HG03066 (cell line): Measurements from ENCODE around the gene UBAC1.

Experiments used
- ATAC-seq: cut with Tn5 transposase; IDR thresholded peaks from one replicate; pipeline ENCODE4 v1.9.1; 2021; ENCODE audit warnings: low read depth; ENCODE audit not compliant: unreplicated experiment

UBAC1 gene

DNA sequence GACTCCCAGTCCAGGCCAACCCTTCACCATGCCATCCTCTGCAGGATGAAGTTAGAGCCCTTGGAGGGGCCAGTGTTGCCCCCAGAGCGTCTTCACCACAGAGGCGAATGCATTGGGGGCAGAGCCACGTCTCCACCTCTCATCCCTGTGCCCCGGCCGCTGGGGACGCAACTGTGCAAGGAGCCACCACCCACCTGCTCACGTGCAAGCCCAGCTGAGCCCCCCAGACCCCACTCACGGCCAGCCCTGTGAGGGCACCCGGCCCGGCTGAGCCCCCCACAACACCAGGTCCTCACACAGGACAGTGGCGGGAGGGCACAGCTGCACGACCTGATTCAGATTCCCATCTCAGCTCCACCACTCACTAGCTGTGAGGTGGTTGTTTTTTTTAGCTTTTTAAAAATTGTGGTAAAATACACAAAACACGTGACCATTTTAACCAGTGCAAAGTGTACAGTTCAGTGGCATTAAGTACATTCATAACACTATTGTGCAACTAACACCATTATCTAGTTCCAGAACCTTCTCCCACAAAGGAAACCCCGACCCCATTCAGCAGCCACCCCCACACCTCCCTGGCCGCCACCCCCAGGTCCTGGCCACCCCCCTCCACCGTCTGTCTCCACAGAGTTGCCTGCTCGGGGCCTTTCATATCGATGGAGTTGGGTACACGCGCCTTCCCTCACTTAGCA is 33.5 kb upstream of the UBAC1 start:
- no peak for ATAC-seq

DNA sequence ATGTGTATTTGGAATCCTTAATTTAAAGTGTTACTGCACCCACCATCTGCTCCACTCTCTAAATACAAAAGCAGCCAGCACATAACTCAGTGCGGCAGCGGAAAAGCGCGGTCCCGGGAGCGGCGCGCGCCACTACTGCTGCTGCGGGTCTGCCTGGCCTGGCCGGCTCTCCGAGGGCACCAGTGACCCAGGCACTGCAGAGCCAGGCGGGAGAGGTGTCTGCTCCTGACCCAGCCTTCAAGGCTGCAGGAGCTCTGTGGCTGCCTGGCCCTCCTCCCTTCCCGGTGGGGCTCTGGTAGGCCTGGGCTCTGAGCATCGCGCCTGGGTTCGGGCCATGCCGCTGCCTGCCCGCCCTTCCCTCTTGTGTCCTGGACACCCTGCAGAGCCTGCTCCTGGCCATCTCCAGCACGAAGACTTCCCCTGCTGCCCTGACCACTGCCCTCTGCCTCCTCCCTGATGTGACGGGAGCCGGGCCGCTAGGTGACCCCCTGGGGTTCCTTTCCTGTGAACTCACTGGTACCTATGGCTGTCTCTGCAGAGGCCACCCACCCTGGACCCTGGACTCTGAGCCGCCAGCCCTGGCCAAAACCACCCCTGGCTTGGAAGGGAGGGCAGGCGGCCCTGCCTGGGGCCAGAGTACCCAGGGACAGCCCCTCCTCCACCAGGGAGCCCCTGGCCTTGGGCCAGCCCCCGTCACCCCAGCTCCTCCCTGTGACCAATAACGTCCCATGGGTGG is 32.8 kb upstream of the UBAC1 start:
- no peak for ATAC-seq

DNA sequence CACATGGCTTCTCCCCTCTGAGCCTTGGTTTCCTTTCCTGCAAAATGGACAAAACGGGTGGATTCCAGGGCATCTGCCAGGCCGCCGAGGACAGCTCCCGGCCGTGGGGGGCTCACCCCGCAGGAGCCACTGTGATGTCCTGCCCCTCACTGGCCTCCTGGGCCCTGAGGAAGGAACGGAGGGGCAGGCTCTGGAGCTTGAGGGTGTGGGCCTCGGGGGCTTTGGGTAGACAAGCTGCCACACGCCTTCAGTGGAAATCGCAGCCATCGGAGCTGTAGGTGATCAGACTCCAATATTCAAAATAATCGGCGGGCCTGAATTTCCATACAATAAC is 32.2 kb upstream of the UBAC1 start:
- ATAC-seq, result no peak

DNA sequence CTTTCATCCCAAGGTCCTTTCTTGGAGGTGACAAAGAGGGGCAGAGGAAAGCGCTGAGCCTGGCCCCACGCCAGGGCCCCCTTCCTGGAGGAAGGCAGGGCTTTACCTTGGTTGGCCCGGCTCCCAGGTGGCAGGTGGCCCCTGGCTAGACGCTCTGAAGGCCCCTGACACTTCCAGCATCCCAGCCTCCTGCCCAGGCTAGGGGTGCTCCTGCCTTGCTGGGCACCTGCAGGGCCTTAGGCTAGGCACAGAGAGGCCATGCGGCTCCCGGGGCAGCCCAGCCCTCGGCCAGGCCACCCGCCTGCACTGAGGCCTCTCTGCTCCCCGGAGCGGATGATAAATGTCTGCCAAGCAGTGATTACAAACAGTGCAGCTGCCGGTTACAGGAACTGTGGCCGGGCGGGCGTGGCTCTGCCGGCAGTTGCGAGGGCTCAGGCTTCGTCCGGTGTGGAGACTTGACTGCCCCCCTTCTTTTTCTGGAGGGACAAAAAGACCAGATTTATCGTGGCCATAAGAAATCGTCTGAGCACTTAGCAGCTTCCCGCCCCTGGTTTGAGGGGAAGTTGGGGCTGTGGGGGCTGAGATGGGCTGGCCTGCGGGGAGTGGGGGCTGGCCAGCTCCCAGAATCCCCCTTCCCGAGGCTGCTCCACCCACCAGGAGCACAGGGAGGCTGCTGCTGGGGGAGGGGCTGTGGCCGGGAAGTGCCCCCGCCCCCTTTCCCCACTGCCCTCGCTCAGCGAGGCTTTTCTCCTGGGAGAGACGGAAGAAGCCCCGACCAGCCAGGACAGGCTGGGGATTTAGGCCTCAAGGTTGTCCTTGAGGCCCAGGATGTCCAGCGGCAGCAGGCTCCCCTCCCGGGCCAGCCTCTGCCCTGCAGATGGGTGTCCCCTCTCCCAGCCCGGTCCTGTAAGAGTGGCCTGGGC is 31.6 kb upstream of the UBAC1 start:
- no peak for ATAC-seq

DNA sequence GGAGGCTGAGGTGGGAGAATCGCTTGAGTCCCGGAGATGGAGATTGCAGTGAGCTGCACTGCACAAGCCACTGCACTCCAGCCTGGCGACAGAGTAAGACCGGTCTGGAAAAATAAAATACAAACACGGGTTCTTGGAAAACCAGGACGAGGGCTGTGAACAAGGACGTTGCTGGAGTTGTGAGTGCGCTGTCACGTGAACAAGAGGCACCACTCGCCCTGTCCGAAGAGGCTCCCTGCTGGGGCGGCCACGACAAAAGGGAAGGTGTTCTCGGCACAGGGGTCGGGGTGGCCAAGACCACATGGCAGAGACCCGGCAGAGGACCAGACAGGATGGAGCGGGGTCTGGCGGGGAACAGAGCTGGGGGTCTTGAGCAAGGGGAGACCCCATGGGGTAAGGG is 30.6 kb upstream of the UBAC1 start:
- no peak for ATAC-seq

DNA sequence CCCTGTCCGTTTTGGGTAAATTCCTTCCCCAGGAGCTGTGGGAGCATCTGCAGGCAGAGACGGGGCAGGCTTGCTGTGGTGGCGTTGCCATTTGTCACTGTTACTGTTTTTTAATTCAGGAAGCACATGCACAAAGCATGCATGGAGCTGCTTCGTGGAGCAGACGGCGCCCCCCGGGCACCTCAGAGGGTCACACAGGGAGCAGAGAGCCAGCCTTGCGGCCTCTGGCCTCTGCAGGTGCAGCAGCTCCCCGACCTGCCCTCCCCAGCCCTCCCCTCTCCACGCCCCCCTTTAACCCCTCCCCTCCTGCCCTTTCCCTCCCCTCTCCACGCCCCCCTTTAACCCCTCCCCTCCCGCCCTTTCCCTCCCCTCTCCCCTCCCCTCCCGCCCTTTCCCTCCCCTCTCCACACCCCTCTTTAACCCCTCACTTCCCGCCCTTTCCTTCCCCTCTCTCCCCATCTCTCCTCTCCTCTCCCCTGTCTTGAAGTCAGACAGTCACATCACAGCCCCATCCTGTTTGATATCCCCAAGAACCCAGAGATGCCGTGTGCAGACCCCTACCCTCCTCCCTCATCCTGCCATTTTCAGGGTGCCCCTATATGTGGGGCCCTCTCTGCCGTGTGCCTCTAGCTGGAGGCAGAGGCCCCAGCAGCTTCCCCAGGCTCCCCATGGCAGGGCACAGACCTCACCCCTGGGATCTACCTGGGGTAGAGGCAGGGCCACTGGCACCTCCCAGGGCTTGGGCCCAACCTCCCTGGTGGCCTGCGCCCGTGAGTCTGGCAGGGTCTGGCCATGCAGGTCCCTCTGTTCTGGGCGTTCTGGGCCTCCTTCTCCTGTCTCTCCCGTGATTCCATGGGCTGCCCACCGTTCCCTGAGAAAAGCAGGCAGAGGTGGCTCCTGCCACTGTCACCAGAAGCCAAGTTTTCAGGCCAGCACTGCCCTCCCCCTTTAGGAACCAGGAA is 29.6 kb upstream of the UBAC1 start:
- ATAC-seq, result no peak

DNA sequence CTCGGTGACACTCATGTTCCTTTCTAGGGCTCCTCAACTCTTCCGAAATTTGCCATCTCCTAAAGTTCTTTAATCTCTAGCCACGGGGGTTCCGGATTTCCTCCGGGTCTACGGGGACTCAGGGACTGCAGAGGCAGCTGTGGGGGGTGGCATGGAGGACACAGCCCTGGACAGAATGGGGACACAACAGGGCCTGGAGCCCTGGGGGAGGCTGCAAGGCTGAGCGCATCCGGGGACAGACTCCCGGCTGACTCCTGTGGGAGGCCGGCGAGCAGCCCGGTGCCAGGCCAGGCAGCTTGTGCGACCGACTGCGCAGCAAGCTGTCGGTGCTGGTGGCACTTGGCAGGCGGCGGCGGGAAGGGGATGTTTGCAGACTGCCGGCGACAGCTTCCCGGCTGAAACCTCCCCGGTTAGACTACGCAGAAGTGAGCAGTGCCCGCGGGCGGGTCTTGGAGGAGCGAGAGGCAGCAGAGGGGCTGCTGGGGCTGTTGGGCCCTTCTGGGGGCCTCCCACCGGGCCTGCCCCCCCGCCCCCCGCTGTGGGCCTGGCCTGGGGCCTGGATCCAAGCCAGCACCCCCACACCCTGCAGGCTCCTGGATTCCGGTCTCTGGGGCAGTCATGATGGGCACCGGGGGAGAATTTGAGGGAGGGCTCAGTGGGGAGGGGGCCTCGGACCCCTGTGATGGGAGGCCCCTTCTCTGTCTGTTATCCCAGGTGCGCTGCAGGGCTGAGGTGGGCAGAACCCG is 28.7 kb upstream of the UBAC1 start:
- no peak for ATAC-seq

DNA sequence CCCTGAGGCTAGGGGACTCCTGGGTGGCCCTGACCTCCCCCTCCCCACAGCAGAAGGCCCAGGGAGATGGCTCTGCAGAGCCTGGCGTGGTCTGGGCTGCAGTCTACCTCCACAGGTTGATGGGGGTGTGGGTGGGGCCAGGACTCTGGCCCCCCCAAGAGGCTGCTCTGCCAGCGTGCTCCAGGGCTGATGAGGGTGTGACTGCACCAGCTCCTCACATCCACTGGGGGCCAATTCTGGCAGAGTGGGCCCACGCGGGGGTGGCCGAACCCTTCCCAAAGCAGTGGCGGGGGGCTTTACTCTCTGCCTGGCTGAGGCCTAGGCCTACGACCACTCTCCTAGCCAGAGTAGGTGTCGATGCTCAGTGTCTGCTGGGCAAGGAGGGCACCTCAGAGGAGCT is 28.0 kb upstream of the UBAC1 start:
- no peak for ATAC-seq

DNA sequence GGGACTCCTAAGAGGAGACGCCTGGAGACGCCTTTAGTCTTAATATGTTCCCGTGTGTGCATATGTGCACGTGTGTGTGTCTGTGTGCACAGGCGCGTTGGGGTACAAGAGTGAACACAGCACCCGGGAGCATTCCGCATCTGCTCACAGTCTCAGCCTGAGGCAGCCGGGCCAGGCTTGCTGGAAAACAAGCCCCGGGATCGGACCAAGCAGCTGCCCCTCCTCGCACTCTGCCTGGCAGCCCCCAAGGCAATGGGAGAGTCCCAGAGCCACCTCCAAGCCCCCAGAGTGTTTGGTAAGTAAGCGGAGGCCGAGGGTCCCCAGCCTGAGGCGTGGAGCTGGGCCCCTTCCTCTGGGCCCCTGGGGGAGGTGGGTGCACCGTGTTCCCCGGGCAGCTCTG is 27.3 kb upstream of the UBAC1 start:
- no peak for ATAC-seq

DNA sequence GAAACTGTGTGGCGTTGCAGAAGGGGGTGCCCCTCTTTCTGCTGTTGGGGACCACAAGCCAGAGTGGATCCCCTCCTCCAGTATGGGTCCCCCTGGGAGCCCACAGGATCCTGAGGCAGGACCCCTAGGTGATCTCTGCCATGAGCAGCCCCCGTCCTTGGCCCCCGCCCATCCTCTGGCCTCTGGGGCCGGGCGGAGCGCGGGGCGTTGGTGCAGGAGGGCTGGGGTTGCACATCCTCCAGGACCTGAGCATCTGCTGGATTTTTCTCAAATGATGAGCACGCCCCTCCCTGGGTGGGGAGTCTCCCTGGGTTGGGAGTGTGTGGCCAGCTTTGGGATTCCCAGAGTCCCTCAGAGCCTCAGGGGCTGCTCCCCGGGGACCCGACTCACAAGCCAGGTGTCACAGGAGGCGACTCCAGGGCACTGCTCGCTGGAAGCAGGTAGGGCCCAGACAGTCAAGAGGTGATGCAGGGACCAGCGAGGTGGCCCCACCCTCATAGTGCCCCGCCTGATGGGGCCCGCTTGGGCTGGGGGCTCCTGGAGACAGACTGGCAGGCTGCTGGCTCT is 26.7 kb upstream of the UBAC1 start:
- no peak for ATAC-seq

DNA sequence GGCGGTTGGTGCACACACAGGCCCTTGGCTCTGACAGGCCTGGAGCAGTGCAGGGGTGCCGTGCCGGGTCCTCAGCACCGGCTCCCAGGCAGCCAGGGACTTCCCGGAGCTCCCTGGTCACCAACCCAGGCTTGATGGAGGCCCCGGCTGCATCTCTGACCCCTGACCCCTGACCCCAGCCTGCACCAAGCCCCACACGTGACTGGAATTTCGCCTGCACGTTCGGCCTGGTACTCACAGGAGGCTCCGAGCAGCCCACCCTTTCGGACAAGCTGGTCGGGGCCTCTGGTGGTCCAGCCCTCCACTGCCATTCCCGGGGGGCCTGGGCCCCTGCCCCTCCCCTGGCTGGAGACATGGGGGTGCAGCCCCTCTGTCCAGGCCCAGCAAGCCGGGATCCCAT is 25.4 kb upstream of the UBAC1 start:
- ATAC-seq, result no peak

DNA sequence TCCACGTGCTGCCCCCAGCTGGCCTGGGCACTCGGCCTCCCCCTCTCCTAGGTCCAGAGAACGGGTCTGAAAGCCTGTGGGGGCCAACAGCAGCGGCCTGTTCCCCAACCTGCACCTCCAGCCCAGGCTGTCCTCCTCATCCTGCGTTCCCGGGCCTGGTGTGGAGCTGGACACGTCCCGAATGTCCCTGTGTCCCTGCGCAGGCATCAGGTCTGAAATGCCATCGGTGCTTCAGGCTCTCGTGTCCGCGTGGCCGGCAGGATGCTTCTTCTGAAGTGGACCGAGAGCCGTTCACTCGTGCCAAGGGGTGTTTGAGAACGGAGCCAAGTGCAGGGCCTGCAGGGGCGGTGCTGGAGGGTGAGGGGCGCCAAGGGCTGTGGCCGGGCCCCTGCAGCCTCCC is 24.7 kb upstream of the UBAC1 start:
- ATAC-seq, result no peak

DNA sequence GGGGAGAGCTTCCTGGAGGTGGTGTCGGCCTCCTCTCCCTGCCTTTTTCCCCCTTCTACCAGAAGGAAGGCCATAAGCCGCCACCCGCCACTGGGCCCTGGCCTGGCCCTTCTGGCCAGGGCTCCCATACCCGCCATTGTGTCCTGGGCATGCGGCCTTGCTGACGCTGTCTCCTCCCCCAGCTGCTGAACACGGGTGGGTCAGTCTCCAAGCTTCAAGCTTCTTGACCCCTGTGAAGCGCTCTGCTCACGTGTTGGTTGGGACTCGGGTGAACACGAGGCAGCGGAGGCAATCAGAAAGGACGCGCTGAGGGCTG is 24.2 kb upstream of the UBAC1 start:
- no peak for ATAC-seq

DNA sequence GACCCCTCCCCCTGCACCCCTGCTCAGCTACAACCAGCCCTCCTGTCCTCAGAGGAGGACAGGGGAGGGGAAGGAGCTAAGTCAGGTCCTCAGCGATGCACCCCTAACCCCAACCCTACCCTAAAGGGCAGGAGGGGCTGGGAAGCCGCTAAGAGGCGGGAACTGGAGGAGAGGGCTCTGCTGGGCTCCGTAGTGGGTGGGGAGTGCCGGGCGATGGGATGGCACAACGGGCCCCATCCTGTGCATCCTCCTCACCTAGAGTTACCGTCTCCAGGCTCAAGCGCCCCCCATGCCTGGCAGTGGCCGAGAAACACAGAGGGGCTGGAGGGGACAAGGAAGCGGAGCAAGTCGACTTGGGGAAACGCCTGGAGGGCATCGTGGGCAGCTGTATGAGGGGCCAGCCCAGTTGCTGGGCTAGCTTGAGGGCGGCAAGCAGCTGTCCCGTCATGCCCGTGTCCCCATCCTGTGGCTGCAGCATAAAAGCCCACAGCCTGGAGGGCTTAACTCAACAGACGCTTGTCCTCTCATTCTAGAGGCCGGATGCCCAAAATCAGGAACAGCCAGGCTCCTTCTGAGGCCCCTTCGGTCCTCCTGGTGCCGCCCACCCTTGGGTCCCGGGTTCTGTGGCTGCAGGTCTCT is 23.0 kb upstream of the UBAC1 start:
- ATAC-seq, result no peak

DNA sequence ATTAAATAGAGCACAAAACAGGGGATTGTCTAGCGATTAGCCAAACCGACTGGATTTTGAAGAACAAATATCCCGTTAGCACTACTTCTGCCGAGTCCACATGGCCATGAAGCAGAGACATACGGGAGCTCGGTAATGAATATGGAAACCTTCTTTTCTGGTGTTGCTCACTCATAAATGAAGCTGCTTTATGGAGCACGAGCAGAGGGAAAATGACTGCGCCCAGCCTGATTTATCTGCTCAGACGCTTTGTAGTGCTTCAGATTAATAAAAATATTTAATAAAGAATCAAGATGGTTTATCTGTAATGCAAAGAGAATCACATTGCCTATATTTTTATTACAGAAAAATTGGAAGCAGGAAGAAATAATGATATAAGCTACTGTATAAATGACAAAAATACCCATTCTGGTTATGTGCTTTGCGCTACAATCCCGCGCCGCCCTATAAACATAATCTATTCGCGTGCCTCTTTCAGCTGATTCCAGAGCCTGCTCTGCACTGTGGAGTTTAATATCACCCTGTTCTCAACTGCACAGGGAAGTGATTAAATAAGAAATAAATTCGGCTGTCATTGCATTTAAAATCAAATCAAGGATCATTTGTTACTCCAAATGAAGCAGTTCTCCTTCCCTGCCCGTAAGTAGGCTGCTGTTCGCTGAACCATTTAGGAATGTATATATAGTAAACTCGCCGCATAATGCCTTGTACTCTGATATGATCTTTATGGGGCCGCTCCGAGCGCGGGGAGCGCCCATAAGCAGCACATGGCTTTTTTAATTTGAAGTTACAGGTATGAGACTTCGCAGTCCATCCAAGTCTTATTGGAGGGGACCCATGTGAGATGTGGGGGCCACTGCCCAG is 22.3 kb upstream of the UBAC1 start:
- ATAC-seq, result no peak

DNA sequence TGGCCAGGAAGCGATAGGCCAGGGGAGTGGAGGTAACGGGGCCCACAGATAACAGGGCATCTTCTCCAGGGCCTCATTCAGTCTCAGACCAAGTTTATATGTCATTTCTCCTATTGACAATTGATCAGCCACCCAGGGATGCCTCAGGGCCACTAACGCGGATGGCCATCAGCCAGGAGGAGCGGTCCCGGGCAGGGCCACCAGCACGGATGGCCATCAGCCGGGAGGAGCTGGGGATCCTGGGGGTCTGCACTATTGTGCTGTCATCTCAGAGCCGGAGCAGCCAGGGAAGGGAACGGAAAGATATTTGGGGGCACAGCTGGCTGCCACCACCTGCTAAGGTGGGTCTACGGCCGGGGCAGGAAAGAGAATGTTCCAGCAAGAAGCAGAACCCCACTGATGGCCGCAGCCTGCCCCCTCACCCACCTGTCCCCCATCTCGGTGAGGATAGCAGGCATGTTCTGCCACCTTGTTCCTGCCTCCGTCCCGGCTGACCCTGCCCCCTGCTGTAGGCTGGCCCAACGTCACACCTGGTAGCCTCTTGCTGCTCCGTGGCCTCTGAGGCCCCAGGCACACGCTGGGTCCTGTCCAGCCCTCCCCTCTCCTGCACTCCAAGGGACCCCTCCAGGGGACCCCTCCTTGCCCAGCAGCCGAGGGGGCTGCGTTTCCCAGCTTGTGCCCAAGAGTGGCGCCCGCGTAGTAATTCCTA is 21.5 kb upstream of the UBAC1 start:
- ATAC-seq, result no peak

DNA sequence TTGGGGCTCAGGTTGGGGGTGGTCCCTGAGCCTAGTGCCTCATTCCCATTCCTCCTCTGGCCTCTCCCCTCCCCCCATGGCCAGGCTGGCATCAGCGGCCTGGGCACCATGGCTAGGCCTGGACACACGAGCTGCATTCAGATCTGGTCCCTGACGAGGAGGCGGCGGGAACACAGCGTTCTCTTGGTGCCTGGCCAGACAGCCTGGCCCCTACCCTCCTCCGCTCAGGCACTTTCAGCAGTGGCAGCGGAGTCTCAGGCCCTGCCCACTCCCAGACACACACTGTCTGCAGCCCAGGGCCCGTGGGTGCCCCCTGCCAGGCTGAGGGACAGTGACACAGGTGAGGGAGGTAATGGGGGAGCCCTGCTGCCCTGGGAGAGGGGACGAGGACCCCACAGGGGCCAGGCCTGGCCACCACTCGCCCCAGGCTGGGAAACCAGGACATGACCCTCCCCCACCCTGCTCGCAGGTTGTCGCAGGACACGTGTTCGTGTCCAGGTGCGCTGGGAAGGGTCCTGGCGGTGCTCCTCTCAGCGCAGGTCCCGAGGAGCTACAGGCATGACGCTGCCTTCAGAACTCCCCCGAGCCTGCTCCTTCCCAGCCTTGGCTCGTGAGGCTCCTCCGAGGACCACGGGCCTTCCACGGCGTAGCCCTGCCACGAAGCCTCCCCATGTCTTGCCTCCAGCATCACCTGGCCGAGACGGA is 19.9 kb upstream of the UBAC1 start:
- no peak for ATAC-seq
